GM21381 (cell line): Measurements from ENCODE around the gene MRPL45.

Experiments used
- ATAC-seq: cut with Tn5 transposase; IDR thresholded peaks from one replicate; pipeline ENCODE4 v1.9.1; 2021; ENCODE audit warnings: mild to moderate bottlenecking, moderate library complexity; ENCODE audit not compliant: unreplicated experiment

MRPL45 gene

DNA sequence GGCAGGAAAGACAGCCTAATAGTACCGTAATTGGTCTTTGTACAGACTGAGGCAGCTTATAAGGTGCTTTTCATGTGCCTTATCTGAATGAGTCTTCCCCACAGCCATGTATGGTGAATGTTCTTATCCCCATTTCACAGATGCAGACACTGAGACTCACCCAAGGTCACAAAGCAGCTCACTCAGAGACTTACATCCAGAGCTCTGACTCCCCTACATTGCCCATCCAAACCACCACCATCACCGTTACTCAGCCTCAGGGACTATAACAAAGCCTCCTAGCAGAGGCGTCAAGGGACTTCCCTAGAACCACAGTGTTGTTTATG lies 47.4 kb downstream of the MRPL45 start:
- no peak for ATAC-seq

- ATAC-seq = no peak
Measured at GRCh38 chr17:38345743-38346142, 48.8 kb downstream of the MRPL45 start.

DNA sequence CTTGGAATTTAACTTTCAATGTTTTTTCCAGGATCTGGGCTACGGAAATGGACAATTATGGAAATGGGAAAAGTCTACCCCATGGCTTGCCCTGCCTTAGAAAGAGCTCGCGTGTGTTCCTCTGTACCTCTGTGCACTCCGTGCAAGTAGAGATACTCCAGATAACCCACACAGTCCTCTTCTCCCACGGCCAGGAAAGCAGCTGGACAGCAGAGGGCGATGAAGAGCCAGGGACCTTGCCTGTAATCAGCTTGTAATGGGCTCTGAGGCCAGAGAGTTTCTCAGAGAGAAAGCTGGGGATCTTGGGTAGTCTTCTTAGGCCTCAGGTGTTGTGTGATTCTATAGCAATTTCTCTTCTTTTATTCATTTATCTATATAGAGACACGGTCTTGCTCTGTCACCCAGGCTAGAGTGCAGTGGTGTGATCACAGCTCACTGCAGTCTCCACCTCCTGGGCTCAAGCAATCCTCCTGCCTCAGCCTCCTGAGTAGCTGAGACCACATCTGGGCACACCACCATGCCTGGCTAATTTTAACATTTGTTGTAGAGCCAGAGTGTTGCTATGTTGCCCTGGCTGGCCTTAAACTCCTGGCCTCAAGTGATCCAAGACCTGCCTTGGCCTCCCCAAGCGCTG lies 52.2 kb downstream of the MRPL45 start:
- ATAC-seq = no peak

DNA sequence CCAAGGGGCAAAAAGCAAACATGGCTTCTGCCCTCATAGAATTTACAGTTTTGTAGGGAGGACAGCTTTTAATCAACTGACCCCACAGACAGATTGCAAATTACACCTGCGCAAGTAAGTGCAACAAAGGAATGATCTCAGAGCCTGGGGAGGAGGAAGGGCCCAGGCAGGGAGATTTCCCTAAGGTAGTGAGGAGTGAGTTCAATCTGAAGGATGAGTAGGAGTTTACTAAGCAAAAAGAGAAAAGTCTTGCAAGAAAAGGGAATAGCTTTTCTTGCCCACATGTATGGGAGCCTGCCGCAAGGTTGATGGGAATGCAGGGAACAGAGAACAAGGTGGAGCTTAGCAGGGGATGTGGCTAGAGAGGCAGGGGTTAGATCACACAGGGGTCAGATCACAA lies 53.1 kb downstream of the MRPL45 start:
- no peak for ATAC-seq

DNA sequence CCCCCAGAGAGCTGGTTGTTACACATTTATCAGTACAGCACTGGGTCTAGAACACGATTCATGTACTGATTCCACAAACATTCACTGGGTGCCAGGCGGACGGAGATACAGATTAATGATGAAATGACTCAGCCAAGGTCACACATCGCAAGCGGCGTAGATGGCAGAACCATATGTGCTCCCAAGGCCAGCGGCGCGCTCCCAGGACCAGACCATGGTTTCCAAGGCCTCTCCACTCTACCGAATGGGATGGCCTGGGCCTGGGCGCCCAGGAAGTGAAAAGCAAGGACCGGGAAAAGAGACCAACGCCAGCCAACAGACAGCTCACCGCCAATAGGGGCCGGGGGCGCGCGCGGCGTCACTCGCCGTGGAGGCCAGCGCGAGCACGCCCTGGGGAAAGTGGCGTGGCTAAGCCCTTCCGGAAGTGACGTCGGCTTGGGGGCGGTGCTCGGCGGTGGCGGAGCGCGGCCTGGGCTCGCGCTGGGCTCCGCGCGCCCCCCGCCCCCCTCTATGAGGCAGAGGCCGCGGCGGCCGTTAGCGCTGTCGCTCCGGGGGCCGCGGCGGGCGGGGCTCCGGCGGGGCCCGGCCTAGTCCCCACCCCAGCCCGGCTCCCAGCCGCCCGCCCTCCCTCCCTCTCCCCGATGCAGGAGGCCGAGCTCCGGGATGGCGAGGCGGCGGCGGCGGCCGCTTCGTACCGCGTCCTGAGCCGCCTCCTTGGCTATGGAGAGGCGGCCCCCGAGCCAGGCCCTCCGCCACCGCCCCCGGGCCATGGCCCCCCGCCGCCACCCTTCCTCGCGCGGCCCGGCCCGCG lies 54.6 kb downstream of the MRPL45 start, which contains the start of gene SOCS7:
Gene SOCS7 (plus strand): TSS at position 433 of the 811 bp plus-strand sequence. CDS start 209 bp downstream, at position 642.
- ATAC-seq = peak; percentile 82

DNA sequence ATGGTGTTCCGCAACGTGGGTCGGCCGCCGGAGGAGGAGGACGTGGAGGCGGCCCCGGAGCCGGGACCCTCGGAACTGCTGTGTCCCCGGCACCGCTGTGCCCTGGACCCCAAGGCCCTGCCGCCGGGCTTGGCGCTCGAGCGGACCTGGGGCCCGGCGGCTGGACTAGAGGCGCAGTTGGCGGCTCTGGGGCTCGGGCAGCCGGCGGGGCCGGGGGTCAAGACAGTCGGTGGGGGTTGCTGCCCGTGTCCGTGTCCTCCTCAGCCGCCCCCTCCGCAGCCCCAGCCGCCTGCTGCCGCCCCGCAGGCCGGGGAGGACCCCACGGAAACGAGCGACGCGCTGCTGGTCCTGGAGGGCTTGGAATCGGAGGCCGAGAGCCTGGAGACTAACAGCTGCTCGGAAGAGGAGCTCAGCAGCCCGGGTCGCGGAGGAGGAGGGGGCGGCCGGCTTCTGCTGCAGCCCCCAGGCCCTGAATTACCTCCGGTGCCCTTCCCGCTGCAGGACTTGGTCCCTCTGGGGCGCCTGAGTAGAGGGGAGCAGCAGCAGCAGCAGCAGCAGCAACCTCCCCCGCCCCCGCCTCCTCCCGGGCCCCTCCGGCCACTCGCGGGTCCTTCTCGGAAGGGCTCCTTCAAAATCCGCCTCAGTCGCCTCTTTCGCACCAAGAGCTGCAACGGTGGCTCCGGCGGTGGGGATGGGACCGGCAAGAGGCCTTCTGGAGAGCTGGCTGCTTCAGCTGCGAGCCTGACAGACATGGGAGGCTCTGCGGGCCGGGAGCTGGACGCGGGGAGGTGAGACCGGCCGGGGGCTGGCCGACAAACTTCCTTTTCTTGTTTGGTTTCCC lies 55.5 kb downstream of the MRPL45 start:
- ATAC-seq = peak; percentile 18

DNA sequence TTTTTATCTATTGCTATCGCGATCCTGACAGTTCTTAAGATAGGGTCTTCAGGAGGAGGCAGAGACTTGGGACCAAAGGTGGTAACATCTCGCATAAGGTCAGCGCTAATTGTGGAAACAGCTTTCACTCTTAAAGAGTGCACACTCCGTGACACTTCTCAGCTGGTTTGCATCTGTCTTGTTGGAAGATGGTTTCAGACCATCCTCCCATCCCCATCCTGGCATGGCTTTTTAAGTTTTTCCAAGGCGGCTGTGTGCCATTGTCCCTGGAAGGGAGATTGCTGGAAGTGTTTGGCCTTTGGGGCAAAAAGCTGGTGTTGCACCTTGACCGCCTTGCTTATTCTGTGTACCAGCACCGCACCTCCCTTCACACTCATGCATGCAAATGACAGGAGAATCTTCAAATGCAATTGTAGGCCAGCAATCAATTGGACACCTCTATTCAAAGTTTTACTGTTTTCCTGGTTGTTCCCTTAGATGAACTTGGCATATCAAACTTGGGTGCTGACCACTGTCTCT lies 56.2 kb downstream of the MRPL45 start:
- no peak for ATAC-seq

DNA sequence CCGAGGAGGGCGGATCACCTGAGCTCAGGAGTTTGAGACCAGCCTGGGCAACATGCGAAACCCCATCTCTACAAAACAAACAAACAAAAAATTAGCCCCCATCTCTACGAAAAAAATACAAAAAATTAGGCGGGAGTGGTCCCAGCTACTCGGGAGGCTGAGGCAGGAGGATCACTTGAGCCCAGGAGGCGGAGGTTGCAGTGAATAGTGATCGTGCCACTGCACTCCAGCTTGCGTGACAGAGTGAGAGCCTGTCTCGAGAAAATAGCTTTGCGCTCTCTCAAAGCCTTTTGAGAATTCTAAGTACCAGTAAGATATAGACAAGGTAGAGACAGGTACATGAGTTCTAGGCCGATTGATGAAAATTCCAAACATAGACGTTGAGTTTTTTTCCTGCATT lies 56.7 kb downstream of the MRPL45 start:
- no peak for ATAC-seq

- ATAC-seq = no peak
Measured at GRCh38 chr17:38354466-38354865, 57.5 kb downstream of the MRPL45 start.

- no peak for ATAC-seq
Measured at GRCh38 chr17:38355251-38355650, 58.3 kb downstream of the MRPL45 start.

DNA sequence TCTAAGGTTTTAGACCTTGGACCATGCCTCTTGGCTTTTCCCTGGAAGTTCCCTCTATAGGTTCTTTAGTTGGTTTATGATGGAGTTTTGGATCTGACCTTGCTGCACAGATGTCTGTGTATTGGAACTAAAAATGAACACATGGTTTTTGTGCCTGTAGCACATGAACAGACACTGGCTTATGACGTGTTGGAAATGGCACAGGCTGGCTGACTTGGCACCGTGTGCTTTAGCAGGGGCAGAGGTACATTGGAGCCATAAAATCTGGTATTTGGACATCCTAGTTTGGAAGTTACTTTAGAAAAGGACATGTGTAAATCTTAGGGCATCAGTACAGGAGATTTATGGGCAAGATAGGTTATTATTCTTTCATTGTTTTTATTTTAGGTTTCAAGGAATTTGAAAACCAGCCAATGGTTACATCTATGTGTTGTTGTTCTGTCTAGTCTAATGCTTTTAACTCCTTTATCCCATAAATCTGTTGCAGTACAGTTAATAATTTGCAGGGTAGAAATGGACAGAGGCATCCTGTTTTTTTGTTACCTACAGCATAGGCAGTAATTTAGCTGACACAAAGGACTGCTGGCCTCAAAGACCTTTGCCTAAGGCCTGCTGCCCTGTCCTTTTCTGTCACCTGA lies 60.6 kb downstream of the MRPL45 start:
- no peak for ATAC-seq

DNA sequence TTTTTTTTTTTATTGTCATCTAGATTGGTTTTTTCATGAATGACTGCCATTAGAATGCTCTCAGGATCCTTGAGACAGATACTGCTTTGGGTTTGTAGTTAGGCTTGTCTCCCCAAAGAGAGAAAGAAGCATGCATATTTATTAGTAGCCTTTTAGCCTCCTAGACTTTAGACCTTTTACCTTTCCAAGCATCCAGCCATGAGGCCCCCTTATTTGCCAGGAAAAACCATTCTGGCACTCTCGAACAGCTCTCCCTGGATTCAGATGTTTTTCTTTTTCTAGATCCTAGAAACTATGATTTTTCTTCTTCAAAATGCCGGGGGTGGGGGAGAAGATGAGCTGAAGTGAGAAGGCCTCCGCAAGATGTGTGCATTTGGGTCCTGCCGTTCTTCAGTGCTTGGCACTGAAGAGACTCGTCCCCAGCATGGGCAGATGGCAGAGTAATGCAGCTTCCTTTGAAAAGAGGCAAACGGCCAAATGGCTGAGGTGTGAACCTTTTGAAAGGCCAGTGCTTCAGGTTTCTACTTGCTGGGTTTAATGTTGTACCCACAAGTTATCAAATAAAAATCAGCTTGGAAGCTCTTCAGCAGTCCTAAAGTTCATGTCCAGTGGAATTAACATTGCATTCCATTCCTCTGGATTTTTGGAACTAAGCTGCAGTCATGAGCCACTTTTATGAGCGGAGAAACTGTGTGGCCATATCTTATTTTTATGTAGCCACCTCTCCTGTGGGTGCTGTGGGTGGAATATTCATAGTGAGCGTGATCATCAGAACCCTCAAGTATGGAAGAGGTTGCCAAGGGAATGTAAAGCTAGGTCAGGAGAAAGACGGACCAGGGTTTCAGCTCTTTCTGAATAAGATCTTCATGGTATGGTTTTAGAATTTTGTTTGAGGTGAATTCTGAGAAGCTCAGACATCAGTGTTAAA lies 61.9 kb downstream of the MRPL45 start:
- no peak for ATAC-seq

DNA sequence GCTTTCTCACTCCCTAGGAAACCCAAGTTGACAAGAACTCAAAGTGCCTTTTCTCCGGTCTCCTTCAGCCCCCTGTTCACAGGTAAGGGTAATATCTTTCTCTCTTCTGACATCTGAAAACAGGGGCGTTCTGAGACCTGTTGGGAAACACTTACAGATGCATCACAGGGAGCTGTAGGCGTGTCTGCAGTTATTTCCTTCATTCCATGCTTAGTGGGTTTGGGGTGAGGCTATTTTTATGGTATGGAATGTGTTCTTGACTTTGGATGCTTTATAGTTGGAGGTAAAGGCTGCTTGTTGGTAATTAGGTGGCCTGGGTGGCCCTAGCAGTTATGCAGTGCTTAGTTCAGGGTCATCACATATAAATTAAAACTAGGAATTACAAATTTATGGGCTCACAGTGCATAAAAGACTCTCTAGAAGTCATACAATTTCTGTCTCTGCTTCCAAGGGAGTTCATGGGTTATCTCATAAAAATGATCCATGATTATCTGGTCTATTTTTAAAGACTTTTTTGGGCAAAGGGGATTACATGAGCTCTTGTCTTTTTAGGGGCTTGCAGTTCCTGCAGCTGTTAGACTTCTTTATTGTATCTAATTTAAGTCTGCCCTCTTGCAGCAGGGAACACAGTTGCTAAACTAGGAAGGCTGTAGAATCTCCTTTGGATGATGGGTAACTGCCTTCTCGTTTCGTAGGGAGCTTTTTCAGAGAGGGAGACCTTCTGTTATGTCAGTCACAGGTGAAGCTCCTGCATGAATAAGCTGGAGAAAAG lies 64.9 kb downstream of the MRPL45 start:
- ATAC-seq = no peak

GRCh38 chr17:38363016-38363415 lies 66.0 kb downstream of the MRPL45 start:
- no peak for ATAC-seq

GRCh38 chr17:38364741-38365140 lies 67.8 kb downstream of the MRPL45 start:
- ATAC-seq = no peak

DNA sequence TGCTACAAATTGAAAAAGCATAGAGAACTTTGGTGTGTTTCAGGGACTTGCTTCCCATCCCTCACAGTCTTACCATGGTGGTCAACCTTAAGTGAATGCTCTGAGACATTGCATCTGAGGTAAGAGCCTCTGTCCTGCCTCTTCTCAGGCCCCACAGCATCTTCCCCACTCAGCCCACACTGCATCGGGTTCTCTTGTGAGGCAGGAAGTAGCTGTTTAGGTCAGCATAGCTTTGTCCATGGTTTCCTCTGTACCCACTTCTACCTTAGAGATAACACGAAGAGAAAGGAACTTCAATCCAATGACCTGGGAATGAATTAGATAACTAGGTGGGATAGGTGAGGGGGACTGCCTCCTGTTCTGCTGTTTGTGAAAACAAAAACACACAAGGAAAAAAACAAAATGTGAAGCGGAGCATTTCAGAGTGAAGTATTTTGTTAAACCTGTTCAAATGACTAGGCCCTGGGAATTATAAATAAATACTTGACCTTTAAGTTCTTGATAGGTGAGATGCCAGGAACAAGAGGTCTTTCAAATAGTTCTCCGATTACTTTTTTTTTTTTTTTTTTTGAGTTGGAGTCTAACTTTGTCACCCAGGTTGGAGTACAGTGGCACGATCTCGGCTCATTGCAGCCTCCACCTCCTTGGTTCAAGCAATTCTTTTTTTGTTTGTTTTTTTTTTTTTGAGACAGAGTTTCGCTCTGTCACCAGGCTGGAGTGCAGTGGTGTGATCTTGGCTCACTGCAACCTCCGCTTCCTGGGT lies 72.3 kb downstream of the MRPL45 start:
- no peak for ATAC-seq
